Right atrium auricular region (tissue), 2 donors: ENCODE results near the gene CCN6. TPM values are rescaled to one million over a fixed set of nuclear protein-coding genes. Genes with fewer than 3 reads are reported as not detected.
A peak's percentile ranks its signal among the peaks of the same experiment; 100 is the strongest.

ENCODE experiments used
- DNase-seq: peaks from one replicate; pipeline ENCODE4 v3.0.0-alpha.2; 2019; ENCODE audit warnings: low spot score
- H3K27ac ChIP-seq, 2 donors: fragments of 200-600 bp; sonication (generic); 1 replicate in 1 of 2; 2 replicates in 1 of 2; pipeline ENCODE4 v1.5.1; 2016 to 2019
- H3K27me3 ChIP-seq, 2 donors: fragments of 200-600 bp; sonication (generic); one replicate each; pipeline versions ENCODE4 v1.5.1 to v1.6.0; 2017 to 2019
- H3K36me3 ChIP-seq: fragments of 200-600 bp; sonication (generic); one replicate; pipeline ENCODE4 v1.5.1; 2016
- H3K4me1 ChIP-seq, 2 donors: fragments of 200-600 bp; sonication (generic); one replicate each; pipeline versions ENCODE4 v1.5.1 to v1.6.0; 2017 to 2019
- H3K4me3 ChIP-seq, 2 donors: fragments of 200-600 bp; sonication (generic); 1 replicate in 1 of 2; 2 replicates in 1 of 2; pipeline ENCODE4 v1.5.1; 2017 to 2019; ENCODE audit warnings: mild to moderate bottlenecking in 1 of 2, moderate library complexity in 1 of 2
- H3K9me3 ChIP-seq, 2 donors: fragments of 200-600 bp; sonication (generic); one replicate each; pipeline ENCODE4 v1.5.1; 2019
- CTCF ChIP-seq, 2 donors: fragments of 200-600 bp; sonication (generic); IDR thresholded peaks; one replicate each; pipeline ENCODE4 v1.5.1; 2019; ENCODE audit warnings: antibody characterized with exemption in 2 of 2
- total RNA-seq, 2 donors: library from RNA; depleted of rRNA; stranded (reverse); fragments of >200 nt; gene quantifications; one replicate each; pipeline ENCODE4 v1.1.0, GENCODE V29; 2016

Gene CCN6
- total RNA-seq, 2 donors from 2014 or later = not detected

DNA sequence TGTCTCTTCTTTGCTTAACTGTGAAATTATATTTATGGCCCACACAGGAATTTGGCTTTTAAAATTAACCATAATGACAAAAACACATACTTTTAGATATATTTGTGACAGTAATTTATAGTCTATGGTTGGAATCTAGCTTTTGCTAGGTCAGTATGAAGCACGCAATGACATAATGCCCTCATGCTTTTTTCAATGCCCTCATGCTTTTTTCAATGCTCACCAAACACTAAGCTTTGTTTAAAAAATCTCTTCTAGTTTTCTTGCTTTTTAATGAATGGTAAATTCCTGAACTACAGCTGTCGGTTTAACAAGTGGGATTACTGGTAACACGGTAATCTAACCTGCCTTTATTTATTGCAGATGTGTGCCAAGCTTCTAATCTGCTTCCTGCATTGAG is 12.7 kb downstream of the CCN6 start:
- Histone ChIP-seq H3K4me1 (no peaks in the 10 kb centered on the region), H3K27ac (no peak overlapping the region), H3K36me3 (peaks cover 15% of the 10 kb centered on the region), H3K9me3 (no peaks in the 10 kb centered on the region), H3K4me3 (no peak overlapping the region), H3K27me3 (no peaks in the 10 kb centered on the region)
- no peak for DNase-seq
- no peak for TF ChIP-seq CTCF (IDR thresholded peaks at IDR 0.05)

DNA sequence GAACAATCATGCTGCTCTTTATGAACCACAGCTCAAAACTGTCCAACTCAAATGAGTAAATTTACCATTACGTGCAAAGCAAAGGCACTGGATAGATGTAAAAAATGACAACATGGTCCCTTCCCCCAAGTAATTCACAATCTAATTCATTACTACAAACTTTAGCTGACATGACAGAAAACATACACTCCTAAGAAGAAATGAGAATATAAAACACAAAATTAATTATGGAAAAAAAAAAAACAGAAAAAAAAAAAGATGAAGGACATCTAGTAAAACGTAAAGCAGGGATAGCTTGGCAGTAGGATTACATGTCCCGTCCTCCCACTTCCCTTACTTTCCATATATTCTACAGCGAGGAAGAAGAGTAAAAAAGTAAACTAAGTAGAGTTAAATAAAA is 27.7 kb downstream of the CCN6 start:
- no peak for TF ChIP-seq CTCF (IDR thresholded peaks at IDR 0.05)
- H3K4me1 ChIP-seq = peaks cover 0 to 13% of the 10 kb centered on the region in 2 donors
- H3K9me3 ChIP-seq = no peaks in the 10 kb centered on the region
- H3K4me3 ChIP-seq = no peak overlapping the region
- no peak for DNase-seq
- H3K27ac ChIP-seq = no peak overlapping the region
- H3K36me3 ChIP-seq = peaks cover 62% of the 10 kb centered on the region
- H3K27me3 ChIP-seq = no peaks in the 10 kb centered on the region

- peaks cover 23% of the 10 kb centered on the region for H3K36me3 ChIP-seq
- peak overlapping the region in 1 of 2 donors; percentile 85 for H3K4me3 ChIP-seq
- no peaks in the 10 kb centered on the region for H3K9me3 ChIP-seq
- H3K27me3 ChIP-seq = no peaks in the 10 kb centered on the region
- TF ChIP-seq CTCF (IDR thresholded peaks at IDR 0.05) = no peak
- DNase-seq = no peak
- peaks cover 0 to 21% of the 10 kb centered on the region in 2 donors for H3K4me1 ChIP-seq
- peak overlapping the region; percentile 84 to 88 for H3K27ac ChIP-seq
Observed at GRCh38 chr6:112085286-112086065, 31.6 kb downstream of the CCN6 start.

DNA sequence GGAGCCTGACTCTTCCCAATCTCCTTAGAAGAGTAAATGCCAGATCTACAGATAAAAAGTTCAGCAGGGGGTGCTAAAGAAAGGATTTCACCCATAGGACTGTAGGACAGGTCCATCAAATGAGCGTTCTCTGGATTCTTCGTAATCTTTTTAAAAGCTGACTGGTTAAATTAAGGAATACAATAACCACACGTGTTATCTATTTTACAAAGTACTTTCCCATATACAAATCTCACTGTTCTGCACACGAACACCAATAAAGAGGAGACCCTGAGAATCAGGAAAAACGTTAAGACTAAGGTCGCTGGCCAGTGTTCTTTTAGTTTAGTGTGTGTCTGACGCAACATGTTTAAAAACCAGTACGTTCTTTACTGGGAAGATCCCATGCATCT is 32.8 kb downstream of the CCN6 start:
- H3K36me3 ChIP-seq = peaks cover 18% of the 10 kb centered on the region
- H3K4me3 ChIP-seq = peak overlapping the region; percentile 64 to 85
- TF ChIP-seq CTCF (IDR thresholded peaks at IDR 0.05) = no peak
- H3K9me3 ChIP-seq = no peaks in the 10 kb centered on the region
- no peak for DNase-seq
- peak overlapping the region; percentile 84 to 88 for H3K27ac ChIP-seq
- H3K4me1 ChIP-seq = peaks cover 0 to 21% of the 10 kb centered on the region in 2 donors
- H3K27me3 ChIP-seq = no peaks in the 10 kb centered on the region

DNA sequence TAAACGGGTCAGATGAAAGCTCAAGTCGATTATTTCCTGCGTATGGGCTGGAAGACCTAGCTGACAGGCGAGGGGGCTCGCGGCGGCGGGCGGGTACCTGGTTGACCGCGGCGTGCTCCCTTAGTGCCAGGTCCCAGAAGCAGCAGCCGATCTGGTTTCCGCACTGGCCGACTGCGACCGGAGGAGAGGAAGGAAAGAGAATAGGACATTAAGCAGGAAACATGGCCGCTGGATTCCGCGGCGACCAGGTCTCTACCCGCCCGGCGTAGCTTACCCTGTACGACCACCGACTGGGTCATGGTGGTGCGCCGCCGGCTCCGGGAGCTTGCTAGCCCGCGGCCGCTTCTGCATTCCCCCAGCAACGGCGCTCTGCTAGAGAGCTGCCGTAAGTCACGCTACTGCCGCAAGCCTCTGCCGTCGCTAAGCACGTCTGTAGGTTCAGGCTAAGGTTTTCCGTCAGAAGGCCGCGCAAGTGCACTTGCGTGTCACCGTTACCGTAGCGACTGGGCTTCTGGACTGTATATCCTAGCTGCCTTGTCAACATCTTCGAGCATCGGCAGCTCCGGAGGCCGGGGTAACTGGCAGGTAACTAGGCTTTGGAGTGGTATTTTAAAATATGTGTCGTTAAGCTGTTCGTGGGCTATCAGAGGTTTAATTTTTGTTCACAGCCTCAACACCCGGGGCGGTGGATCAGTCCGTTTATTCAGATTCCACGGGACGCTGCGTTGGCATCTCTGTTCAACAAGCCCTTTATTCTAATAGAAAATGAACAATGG is 33.4 kb downstream of the CCN6 start, which contains the start of the genes FAM229B and TUBE1:
Gene FAM229B, plus strand, starts transcription at position 456 of the 776 bp plus-strand sequence. CDS start 11,693 bp downstream, outside the sequence.
Gene TUBE1, minus strand, starts transcription at position 347 of the 776 bp plus-strand sequence. Its CDS starts 48 bp downstream, at position 299.
- peak in 1 of 2 donors; percentile 37 for TF ChIP-seq CTCF (IDR thresholded peaks at IDR 0.05)
- peak; percentile 94 for DNase-seq
- H3K4me1 ChIP-seq = peaks cover 0 to 21% of the 10 kb centered on the region in 2 donors
- H3K9me3 ChIP-seq = no peaks in the 10 kb centered on the region
- H3K27ac ChIP-seq = peak within 1 kb of the TSS; percentile 84 to 88
- peaks cover 18% of the 10 kb centered on the region for H3K36me3 ChIP-seq
- H3K4me3 ChIP-seq = peak within 1 kb of the TSS; percentile 64 to 85
- no peaks in the 10 kb centered on the region for H3K27me3 ChIP-seq
